Superior temporal gyrus (tissue), 1 donor: ENCODE measurements around the gene ART1.

Source experiments
- DNase-seq: peaks from one replicate; pipeline ENCODE4 v3.0.0-alpha.2; 2016; ENCODE audit errors: extremely low spot score

The ART1 gene

GRCh38 chr11:3712274-3712673, 67.3 kb downstream of the ART1 start:
- no peak for DNase-seq
